HL-60 (cell line): ENCODE data around the gene FOXA2.

Source experiments
- GABPA ChIP-seq: IDR thresholded peaks from 2 replicates; pipeline ENCODE4 v1.6.1; 2012; ENCODE audit warnings: low read depth
- TF ChIP-seq, protein P1 (sequence below): IDR thresholded peaks from one replicate; pipeline ENCODE4 v1.5.1; 2011; ENCODE audit warnings: low read length, control low read depth, inconsistent platforms; ENCODE audit not compliant: insufficient read depth
- TF ChIP-seq, protein P2 (sequence below): IDR thresholded peaks from 2 replicates; pipeline ENCODE4 v1.6.1; 2012; ENCODE audit warnings: low read depth; ENCODE audit not compliant: insufficient replicate concordance

- TF ChIP-seq, protein P1, sequence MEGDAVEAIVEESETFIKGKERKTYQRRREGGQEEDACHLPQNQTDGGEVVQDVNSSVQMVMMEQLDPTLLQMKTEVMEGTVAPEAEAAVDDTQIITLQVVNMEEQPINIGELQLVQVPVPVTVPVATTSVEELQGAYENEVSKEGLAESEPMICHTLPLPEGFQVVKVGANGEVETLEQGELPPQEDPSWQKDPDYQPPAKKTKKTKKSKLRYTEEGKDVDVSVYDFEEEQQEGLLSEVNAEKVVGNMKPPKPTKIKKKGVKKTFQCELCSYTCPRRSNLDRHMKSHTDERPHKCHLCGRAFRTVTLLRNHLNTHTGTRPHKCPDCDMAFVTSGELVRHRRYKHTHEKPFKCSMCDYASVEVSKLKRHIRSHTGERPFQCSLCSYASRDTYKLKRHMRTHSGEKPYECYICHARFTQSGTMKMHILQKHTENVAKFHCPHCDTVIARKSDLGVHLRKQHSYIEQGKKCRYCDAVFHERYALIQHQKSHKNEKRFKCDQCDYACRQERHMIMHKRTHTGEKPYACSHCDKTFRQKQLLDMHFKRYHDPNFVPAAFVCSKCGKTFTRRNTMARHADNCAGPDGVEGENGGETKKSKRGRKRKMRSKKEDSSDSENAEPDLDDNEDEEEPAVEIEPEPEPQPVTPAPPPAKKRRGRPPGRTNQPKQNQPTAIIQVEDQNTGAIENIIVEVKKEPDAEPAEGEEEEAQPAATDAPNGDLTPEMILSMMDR: no peak
- TF ChIP-seq, protein P2, sequence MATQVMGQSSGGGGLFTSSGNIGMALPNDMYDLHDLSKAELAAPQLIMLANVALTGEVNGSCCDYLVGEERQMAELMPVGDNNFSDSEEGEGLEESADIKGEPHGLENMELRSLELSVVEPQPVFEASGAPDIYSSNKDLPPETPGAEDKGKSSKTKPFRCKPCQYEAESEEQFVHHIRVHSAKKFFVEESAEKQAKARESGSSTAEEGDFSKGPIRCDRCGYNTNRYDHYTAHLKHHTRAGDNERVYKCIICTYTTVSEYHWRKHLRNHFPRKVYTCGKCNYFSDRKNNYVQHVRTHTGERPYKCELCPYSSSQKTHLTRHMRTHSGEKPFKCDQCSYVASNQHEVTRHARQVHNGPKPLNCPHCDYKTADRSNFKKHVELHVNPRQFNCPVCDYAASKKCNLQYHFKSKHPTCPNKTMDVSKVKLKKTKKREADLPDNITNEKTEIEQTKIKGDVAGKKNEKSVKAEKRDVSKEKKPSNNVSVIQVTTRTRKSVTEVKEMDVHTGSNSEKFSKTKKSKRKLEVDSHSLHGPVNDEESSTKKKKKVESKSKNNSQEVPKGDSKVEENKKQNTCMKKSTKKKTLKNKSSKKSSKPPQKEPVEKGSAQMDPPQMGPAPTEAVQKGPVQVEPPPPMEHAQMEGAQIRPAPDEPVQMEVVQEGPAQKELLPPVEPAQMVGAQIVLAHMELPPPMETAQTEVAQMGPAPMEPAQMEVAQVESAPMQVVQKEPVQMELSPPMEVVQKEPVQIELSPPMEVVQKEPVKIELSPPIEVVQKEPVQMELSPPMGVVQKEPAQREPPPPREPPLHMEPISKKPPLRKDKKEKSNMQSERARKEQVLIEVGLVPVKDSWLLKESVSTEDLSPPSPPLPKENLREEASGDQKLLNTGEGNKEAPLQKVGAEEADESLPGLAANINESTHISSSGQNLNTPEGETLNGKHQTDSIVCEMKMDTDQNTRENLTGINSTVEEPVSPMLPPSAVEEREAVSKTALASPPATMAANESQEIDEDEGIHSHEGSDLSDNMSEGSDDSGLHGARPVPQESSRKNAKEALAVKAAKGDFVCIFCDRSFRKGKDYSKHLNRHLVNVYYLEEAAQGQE: no peak
- TF ChIP-seq GABPA: no peak
Observed at GRCh38 chr20:22582386-22582963, 1.9 kb downstream of the FOXA2 start.
